GM12892 (cell line): ENCODE measurements around the gene CSNK1E.
A peak's percentile ranks its signal among the peaks of the same experiment; 100 is the strongest.

Source experiments
- DNase-seq: peaks from one replicate; pipeline ENCODE4 v3.0.0; 2011; ENCODE audit not compliant: insufficient read length
- FAIRE-seq: peaks from 2 replicates; lab custom pipeline; 2011; peaks lifted over from hg19 to GRCh38; lab: Jason Lieb, UNC
- POLR2A ChIP-seq: IDR thresholded peaks from 2 replicates; pipeline ENCODE4 v1.6.1; 2011; ENCODE audit warnings: low read depth, low read length, control low read depth
- POLR2AphosphoS5 ChIP-seq: IDR thresholded peaks from 2 replicates; pipeline ENCODE4 v1.6.1; 2011; ENCODE audit warnings: low read depth, low read length, control low read depth
- TAF1 ChIP-seq: IDR thresholded peaks from 2 replicates; pipeline ENCODE4 v1.6.1; 2011; ENCODE audit warnings: low read depth, mild to moderate bottlenecking, control low read depth, low read length, borderline replicate concordance

The CSNK1E gene

GRCh38 chr22:38262051-38262795, 55.0 kb downstream of the CSNK1E start:
- FAIRE-seq: peak; percentile 84
- TF ChIP-seq POLR2A: no peak
- TF ChIP-seq POLR2AphosphoS5: no peak
- TF ChIP-seq TAF1: no peak
- DNase-seq: peak; percentile 64

GRCh38 chr22:38260761-38261681, 56.2 kb downstream of the CSNK1E start:
- DNase-seq: no peak
- TF ChIP-seq POLR2AphosphoS5 (no peak), TAF1 (no peak), POLR2A (no peak)
- FAIRE-seq: no peak

GRCh38 chr22:38259370-38259769, 57.9 kb downstream of the CSNK1E start:
- no peak for TF ChIP-seq TAF1
- TF ChIP-seq POLR2A: no peak
- no peak for TF ChIP-seq POLR2AphosphoS5
- FAIRE-seq: no peak
- DNase-seq: no peak

GRCh38 chr22:38258895-38259294, 58.3 kb downstream of the CSNK1E start:
- FAIRE-seq (no peak), DNase-seq (no peak)
- TF ChIP-seq TAF1: no peak
- TF ChIP-seq POLR2A: no peak
- no peak for TF ChIP-seq POLR2AphosphoS5

GRCh38 chr22:38257650-38258250, 59.5 kb downstream of the CSNK1E start:
- no peak for DNase-seq
- no peak for TF ChIP-seq POLR2AphosphoS5
- no peak for TF ChIP-seq POLR2A
- TF ChIP-seq TAF1: no peak
- no peak for FAIRE-seq

- TF ChIP-seq TAF1 (no peak), POLR2AphosphoS5 (no peak), POLR2A (no peak)
- no peak for DNase-seq
- FAIRE-seq: no peak
These were observed 60.1 kb downstream of the CSNK1E start for GRCh38 chr22:38257181-38257580.

GRCh38 chr22:38255697-38256096, 61.5 kb downstream of the CSNK1E start:
- no peak for TF ChIP-seq POLR2AphosphoS5
- no peak for TF ChIP-seq POLR2A
- no peak for TF ChIP-seq TAF1
- FAIRE-seq: peak; percentile 14
- DNase-seq: no peak

GRCh38 chr22:38251341-38251692, 65.9 kb downstream of the CSNK1E start:
- no peak for FAIRE-seq
- DNase-seq: no peak
- TF ChIP-seq TAF1: no peak

- TF ChIP-seq POLR2A (no peak), TAF1 (no peak), POLR2AphosphoS5 (no peak)
These were observed 66.4 kb downstream of the CSNK1E start for GRCh38 chr22:38250643-38251340.

GRCh38 chr22:38249803-38250642, 67.2 kb downstream of the CSNK1E start:
- no peak for DNase-seq
- no peak for TF ChIP-seq TAF1
- TF ChIP-seq POLR2AphosphoS5: no peak
- no peak for TF ChIP-seq POLR2A
- FAIRE-seq: no peak

More at GRCh38 chr22:38250643-38251340, 66.4 kb downstream of the CSNK1E start:
- no peak for DNase-seq
- no peak for FAIRE-seq

GRCh38 chr22:38249301-38249700, 67.9 kb downstream of the CSNK1E start:
- TF ChIP-seq TAF1: no peak
- TF ChIP-seq POLR2A: no peak
- TF ChIP-seq POLR2AphosphoS5: no peak

More at GRCh38 chr22:38249301-38249700, 67.9 kb downstream of the CSNK1E start:
- no peak for FAIRE-seq
- no peak for DNase-seq
